ENCODE measurements around the gene MAD1L1. TPM values are rescaled to one million over a fixed set of nuclear protein-coding genes. Genes with fewer than 3 reads are reported as not detected.

Gene MAD1L1
- total and polyA plus RNA-seq, 2 donors, result 23.1 to 27.4 TPM

DNA sequence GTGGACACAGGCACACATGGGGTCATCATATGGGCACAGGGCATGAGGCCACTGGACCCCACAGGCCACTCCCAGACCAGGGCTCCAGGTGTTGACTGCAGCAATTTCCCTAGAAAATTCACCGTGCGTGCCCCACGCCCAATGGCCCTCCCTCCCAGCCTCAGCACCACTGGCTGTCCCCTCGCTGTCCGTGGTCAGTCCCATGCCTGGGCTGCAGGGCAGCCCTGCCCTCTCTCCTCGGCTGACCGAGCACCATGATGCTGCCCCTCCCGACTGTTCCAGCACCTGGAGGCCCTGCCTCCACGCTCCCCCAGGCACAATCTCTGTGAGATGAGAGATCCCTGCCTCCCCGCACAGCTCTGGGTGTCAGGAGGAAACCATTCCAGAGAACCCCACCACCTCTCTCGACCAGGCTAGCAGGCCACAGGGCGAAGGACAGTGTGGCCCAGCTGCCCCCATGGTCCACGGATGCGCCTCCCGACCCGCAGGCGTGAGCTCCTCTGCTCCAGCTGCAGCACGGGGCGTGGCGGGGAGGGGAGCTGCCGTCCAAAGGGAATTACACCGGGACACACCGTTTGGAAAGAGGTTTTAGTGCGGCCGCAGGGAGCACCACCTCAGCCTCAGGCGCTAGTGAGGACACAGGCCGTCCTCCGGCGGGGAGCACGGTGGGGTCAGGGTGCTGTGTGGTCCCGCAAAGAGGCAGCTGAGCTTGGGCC, 21.8 kb upstream of the MAD1L1 start:
- Histone ChIP-seq H3K36me3 (ENCODE audit: insufficient read depth) (no peaks in the 10 kb centered on the region), H3K27ac (ENCODE audit: low read depth) (no peak overlapping the region), H3K4me1 (ENCODE audit: insufficient read depth) (no peaks in the 10 kb centered on the region), H3K4me3 (ENCODE audit: low read depth, low read length) (no peak overlapping the region)
- WGBS, result 92% methylated on average over 31 of the region's 31 CpGs
- DNase-seq (ENCODE audit: extremely low spot score), result no peak

GRCh38 chr7:2253525-2254244, 20.9 kb upstream of the MAD1L1 start:
- Histone ChIP-seq H3K4me3 (ENCODE audit: low read depth, low read length) (no peak overlapping the region), H3K27ac (ENCODE audit: low read depth) (no peak overlapping the region), H3K4me1 (ENCODE audit: insufficient read depth) (no peaks in the 10 kb centered on the region), H3K36me3 (ENCODE audit: insufficient read depth) (no peaks in the 10 kb centered on the region)
- 91% methylated on average over 32 of the region's 32 CpGs for WGBS
- DNase-seq (ENCODE audit: extremely low spot score), result no peak

GRCh38 chr7:2253021-2253420, 20.3 kb upstream of the MAD1L1 start:
- no peak overlapping the region for H3K4me3 ChIP-seq (ENCODE audit: low read depth, low read length)
- 94% methylated on average over 9 of the region's 9 CpGs for WGBS
- DNase-seq (ENCODE audit: extremely low spot score), result no peak
- no peaks in the 10 kb centered on the region for H3K36me3 ChIP-seq (ENCODE audit: insufficient read depth)
- H3K4me1 ChIP-seq (ENCODE audit: insufficient read depth), result no peaks in the 10 kb centered on the region
- H3K27ac ChIP-seq (ENCODE audit: low read depth), result no peak overlapping the region

- H3K4me1 ChIP-seq (ENCODE audit: insufficient read depth), result no peaks in the 10 kb centered on the region
- DNase-seq (ENCODE audit: extremely low spot score), result no peak
- WGBS, result 81% methylated on average over 24 of the region's 24 CpGs
- no peak overlapping the region for H3K27ac ChIP-seq (ENCODE audit: low read depth)
- no peak overlapping the region for H3K4me3 ChIP-seq (ENCODE audit: low read depth, low read length)
- H3K36me3 ChIP-seq (ENCODE audit: insufficient read depth), result no peaks in the 10 kb centered on the region
Measured at GRCh38 chr7:2251841-2252771, 19.4 kb upstream of the MAD1L1 start.

DNA sequence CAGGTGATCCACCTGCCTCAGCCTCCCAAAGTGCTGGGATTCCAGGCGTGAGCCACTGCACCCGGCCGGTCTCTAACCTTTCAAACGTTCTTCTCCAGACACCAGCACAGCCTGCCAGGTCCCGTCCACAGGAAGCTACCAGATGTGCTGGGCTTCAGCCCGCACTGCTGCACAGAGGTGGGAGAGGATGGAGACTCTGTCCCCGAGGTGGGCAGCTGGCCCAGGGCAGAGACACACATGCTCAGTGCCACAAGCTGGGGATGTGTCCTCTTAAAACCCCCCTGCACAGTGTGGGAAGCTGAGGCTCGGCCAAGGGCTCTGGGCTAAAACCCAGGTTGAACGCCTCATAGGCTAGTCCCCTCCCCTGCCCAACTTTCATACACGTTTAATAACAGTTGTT, 18.6 kb upstream of the MAD1L1 start:
- DNase-seq (ENCODE audit: extremely low spot score), result no peak
- 69% methylated on average over 10 of the region's 10 CpGs for WGBS
- Histone ChIP-seq H3K4me3 (ENCODE audit: low read depth, low read length) (no peak overlapping the region), H3K27ac (ENCODE audit: low read depth) (no peak overlapping the region), H3K4me1 (ENCODE audit: insufficient read depth) (no peaks in the 10 kb centered on the region), H3K36me3 (ENCODE audit: insufficient read depth) (no peaks in the 10 kb centered on the region)

DNA sequence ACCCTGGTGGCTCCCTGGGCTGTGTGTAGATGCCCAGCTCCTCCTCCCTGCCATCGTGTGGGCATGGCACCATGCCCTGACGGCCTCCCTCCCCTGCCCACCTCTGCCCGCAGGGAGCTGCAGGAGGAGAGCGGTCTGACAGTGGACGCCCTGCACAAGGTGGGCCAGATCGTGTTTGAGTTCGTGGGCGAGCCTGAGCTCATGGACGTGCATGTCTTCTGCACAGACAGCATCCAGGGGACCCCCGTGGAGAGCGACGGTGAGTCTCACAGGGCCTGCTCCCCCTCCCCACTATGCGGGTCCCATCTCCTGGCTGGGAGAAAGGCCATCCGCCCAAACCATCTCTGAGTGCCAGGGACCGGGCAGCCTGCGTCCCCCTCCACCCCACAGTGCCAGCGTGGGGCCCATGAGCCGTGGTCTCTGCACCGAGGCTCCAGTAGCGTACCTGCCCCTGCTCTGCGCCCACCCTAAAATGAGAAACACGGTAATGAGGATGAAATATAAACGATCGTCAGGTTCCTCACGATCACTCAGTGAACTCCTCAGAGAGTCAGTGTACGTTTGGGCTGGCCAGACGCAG, 17.1 kb upstream of the MAD1L1 start:
- no peaks in the 10 kb centered on the region for H3K4me1 ChIP-seq (ENCODE audit: insufficient read depth)
- no peaks in the 10 kb centered on the region for H3K36me3 ChIP-seq (ENCODE audit: insufficient read depth)
- WGBS, result 85% methylated on average over 27 of the region's 27 CpGs
- no peak overlapping the region for H3K27ac ChIP-seq (ENCODE audit: low read depth)
- no peak overlapping the region for H3K4me3 ChIP-seq (ENCODE audit: low read depth, low read length)
- no peak for DNase-seq (ENCODE audit: extremely low spot score)

DNA sequence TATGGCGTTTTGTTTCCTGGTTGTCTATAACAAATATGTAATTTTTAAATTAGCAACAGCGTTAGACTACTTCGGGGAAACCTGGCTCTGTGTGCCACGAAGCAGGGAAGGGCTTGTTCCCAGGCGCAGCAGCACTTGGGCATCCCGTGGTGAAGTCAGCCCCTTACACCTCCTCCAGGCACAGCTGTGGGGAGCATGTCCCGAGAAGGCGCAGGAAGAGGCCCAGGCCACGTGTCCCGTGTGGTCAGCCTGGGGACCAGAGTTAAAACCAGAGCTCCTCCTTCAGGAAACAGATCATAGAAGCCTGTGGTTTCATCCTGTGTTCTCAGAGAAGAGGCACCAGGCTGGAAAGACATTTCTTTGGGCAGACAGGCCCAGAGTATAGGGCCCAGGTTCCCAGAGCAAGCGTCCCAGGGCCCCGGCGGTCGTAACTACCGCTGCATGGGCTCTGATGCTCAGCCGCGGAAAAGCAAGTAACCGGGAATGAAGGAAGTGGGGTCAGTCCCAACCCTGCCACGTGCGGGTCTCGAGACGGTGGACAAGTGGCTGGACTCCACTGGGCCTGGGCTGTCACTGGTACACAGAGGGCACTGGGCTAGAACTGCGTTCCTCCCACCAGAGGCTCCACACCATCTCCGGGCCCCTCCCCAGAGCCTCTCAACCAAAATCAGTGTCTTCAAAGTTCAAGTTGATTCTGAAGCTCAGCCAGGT, 16.4 kb upstream of the MAD1L1 start:
- 42% methylated on average over 24 of the region's 24 CpGs for WGBS
- H3K4me3 ChIP-seq (ENCODE audit: low read depth, low read length), result no peak overlapping the region
- no peak for DNase-seq (ENCODE audit: extremely low spot score)

GRCh38 chr7:2247141-2247995, 14.6 kb upstream of the MAD1L1 start:
- DNase-seq (ENCODE audit: extremely low spot score), result no peak
- WGBS, result 70% methylated on average over 36 of the region's 36 CpGs
- H3K36me3 ChIP-seq (ENCODE audit: insufficient read depth), result no peaks in the 10 kb centered on the region
- no peaks in the 10 kb centered on the region for H3K4me1 ChIP-seq (ENCODE audit: insufficient read depth)
- no peak overlapping the region for H3K27ac ChIP-seq (ENCODE audit: low read depth)
- no peak overlapping the region for H3K4me3 ChIP-seq (ENCODE audit: low read depth, low read length)

More for the DNA sequence above, 16.4 kb upstream of the MAD1L1 start:
- Histone ChIP-seq H3K36me3 (ENCODE audit: insufficient read depth) (no peaks in the 10 kb centered on the region), H3K4me1 (ENCODE audit: insufficient read depth) (no peaks in the 10 kb centered on the region), H3K27ac (ENCODE audit: low read depth) (no peak overlapping the region)

- H3K36me3 ChIP-seq (ENCODE audit: insufficient read depth), result no peaks in the 10 kb centered on the region
- H3K27ac ChIP-seq (ENCODE audit: low read depth), result no peak overlapping the region
- DNase-seq (ENCODE audit: extremely low spot score), result no peak
- WGBS, result 64% methylated on average over 22 of the region's 22 CpGs
- H3K4me1 ChIP-seq (ENCODE audit: insufficient read depth), result no peaks in the 10 kb centered on the region
- no peak overlapping the region for H3K4me3 ChIP-seq (ENCODE audit: low read depth, low read length)
Measured at GRCh38 chr7:2245883-2246675, 13.3 kb upstream of the MAD1L1 start.

DNA sequence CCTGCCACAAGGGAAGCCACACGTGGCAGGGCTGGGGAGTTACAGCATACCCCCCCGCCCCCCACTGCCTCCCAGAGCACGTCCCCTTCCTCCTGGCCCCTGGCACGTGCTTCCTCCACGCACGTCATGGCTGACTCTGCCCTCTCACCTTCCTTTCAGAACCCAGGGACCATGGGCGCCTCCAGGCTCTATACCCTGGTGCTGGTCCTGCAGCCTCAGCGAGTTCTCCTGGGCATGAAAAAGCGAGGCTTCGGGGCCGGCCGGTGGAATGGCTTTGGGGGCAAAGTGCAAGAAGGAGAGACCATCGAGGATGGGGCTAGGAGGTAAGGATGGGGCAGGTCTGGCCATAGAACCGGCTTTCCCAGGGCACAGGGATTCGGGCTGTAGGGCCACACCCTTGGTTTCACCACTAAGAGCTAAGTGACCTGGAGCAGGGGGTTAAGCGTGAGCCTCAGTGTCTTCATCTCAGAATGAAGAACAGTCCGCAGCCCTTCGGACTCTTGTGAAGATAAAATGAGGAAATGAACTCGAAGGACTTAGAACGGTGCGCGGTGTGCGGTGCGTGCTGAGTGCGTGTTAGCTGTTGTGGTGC, 11.8 kb upstream of the MAD1L1 start:
- Histone ChIP-seq H3K4me3 (ENCODE audit: low read depth, low read length) (no peak overlapping the region), H3K36me3 (ENCODE audit: insufficient read depth) (no peaks in the 10 kb centered on the region), H3K4me1 (ENCODE audit: insufficient read depth) (no peaks in the 10 kb centered on the region), H3K27ac (ENCODE audit: low read depth) (no peak overlapping the region)
- no peak for DNase-seq (ENCODE audit: extremely low spot score)
- 88% methylated on average over 25 of the region's 25 CpGs for WGBS

DNA sequence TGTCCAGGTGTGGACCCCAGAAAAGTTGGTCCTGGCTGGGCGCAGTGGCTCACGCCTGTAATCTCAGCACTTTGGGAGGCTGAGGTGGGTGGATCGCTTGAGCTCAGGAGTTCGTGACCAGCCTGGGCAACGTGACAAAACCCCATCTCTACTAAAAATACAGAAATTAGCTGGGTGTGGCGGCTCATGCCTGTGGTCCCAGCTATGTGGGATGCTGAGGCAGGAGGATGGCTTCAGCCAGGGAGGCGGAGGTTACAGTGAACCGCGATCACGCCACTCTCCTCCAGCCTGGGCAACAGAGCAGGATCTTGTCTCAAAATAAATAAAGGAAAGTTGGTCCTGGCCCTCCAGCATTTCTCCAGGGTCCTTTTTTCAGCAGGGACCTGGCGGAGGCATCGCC, 10.7 kb upstream of the MAD1L1 start:
- DNase-seq (ENCODE audit: extremely low spot score), result no peak
- no peak overlapping the region for H3K4me3 ChIP-seq (ENCODE audit: low read depth, low read length)
- H3K27ac ChIP-seq (ENCODE audit: low read depth), result no peak overlapping the region
- H3K4me1 ChIP-seq (ENCODE audit: insufficient read depth), result no peaks in the 10 kb centered on the region
- WGBS, result 75% methylated on average over 12 of the region's 12 CpGs
- peaks cover 3% of the 10 kb centered on the region for H3K36me3 ChIP-seq (ENCODE audit: insufficient read depth)

Measured in urinary bladder (tissue), 4 donors.